T follicular helper cell (primary cell): ENCODE measurements around the gene KCNQ2.

ENCODE experiments used
- DNase-seq: peaks from one replicate; pipeline ENCODE4 v3.0.0-alpha.2; 2020; ENCODE audit warnings: low read depth

Gene KCNQ2

GRCh38 chr20:63356931-63357879 lies 115.2 kb downstream of the KCNQ2 start:
- DNase-seq = no peak

GRCh38 chr20:63356511-63356910 lies 115.9 kb downstream of the KCNQ2 start:
- no peak for DNase-seq

DNA sequence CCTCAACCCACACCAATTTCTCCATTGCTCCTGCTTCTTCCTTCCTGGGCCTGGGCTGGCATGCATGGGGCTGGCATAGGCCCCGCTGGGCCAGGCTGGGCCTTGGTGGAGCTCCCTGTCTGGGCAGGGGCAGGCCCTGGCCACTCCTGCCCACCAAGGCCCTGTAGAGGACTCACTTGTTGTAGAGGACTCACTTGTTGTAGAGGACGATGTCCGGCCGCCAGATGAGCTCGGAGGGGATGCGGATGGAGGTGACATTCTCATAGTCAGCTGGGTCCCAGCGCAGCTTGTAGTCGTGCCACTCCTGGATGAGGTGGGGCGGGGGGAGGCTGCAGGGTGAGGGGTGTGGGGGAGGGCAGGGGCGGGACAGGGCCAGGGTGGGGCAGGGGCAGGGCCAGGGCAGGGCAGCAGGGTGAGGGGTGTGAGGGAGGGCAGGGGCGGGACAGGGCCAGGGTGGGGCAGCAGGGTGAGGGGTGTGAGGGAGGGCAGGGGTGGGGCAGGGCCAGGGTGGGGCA lies 116.6 kb downstream of the KCNQ2 start:
- no peak for DNase-seq

DNA sequence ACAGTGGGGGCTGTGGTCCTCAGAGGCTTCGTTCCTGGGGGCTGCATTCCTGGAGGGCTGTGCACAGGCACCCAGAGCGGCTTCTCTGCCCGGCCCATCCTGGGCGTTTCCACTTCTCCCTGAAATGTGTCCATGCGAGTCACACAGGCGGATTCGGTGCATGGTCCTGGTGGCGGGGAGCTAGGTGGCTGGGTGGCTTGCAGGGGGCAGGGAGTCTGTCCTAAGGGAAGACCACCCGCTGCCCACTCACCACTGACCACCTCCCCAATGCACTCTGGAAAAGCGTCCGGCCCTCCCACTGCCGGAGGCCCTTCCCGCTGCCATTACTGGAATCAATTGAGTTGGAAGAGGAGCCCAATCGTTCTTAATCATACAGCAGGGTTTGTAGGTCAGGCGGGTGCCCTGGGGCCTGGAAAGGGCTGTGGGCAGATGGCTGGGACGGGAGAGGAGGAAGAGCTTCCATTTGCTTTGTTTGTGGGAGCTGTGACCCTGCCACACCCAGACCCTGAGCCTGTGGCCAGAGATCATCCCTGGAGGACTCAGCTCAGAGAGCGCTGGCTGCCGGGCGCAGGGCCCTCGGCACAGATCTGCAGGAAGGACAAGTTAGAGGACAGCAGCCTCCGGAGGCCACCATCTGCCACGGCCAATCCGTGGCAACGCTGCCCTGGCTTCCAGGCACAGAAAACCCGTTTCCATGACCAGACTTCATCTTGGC lies 117.7 kb downstream of the KCNQ2 start:
- no peak for DNase-seq

GRCh38 chr20:63352811-63353221 lies 119.6 kb downstream of the KCNQ2 start:
- no peak for DNase-seq

DNA sequence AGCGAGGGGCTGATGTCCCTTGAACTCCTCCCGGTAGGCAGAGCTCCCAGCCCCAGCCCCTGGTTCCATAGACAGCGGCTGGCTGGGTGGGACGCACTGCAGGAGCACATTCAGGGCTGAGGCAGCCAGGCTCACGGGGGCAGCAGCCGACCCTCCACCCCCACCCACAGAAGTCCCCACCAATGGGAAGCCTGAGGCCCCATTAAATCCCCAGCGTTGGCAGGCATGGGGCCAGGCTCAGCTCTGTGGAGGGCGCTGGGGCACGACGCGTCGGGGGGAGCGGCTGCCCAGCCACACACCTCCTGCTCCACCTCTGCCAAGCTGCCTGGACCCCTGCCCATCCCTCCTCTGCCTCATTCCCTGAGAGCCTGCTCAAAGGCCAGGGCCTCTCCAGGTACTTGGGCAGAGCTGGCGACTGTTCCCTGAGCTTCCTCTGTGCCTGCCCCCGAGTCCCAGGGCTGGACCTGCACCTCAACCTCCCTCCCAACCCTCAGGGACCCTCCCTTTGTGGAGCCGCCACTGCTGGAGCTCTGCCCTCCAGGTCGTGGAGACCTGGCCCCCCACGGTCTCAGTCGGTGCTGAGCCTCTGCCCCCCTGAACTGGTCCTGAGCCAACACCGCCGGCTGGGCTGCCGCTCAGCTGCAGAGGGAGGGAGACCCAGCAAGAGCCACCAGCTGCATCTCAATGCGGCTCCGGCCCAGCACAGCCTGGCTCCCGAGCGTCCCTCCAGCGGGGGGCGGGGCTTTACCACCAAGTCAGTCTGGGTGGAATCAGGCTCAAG lies 120.5 kb downstream of the KCNQ2 start:
- DNase-seq = no peak

GRCh38 chr20:63351326-63351700 lies 121.1 kb downstream of the KCNQ2 start:
- no peak for DNase-seq

- DNase-seq = no peak
These were observed 121.7 kb downstream of the KCNQ2 start for GRCh38 chr20:63350597-63351325.
